Mucosa of descending colon (tissue), 3 donors: Measurements from ENCODE around the gene EGLN3. TPM values are rescaled to one million over a fixed set of nuclear protein-coding genes. Genes with fewer than 3 reads are reported as not detected.
"Not testable (repeated sequence)": the region's sequence is repeated elsewhere in the genome, so short reads cannot be mapped to it uniquely, and the experiment has no call there.

ENCODE experiments used
- ATAC-seq: fragments of 200-7000 bp; cut with Tn5 transposase; one replicate; pipeline ENCODE4 v1.9.1; 2020; ENCODE audit warnings: mild to moderate bottlenecking, moderate library complexity
- DNase-seq, 3 donors: peaks; one replicate each; pipeline ENCODE4 v3.0.0-alpha.2; 2020
- H3K36me3 ChIP-seq: fragments of 200-600 bp; one replicate; pipeline ENCODE4 v1.8.0; 2021; ENCODE audit warnings: low read depth, mild to moderate bottlenecking
- H3K4me1 ChIP-seq: fragments of 200-600 bp; one replicate; pipeline ENCODE4 v1.8.0; 2021; ENCODE audit warnings: low read depth, mild to moderate bottlenecking
- H3K4me3 ChIP-seq: fragments of 200-600 bp; one replicate; pipeline ENCODE4 v1.8.0; 2021; ENCODE audit warnings: mild to moderate bottlenecking
- H3K9me3 ChIP-seq: fragments of 200-600 bp; one replicate; pipeline ENCODE4 v1.8.0; 2021; ENCODE audit warnings: mild to moderate bottlenecking
- intact Hi-C, 2 donors: fragments of 100-400 bp; cut with DNase I in 1 of 2; cut with micrococcal nuclease in 1 of 2; formaldehyde crosslinking; loops; one replicate each; pipeline versions ENCODE4 v1.11.0 to v1.11.1; 2022; cut with DNase I, micrococcal nuclease
- total RNA-seq, 3 donors: library from RNA; stranded (reverse); fragmentation: NEBNext Ultra II Directional in 2 of 3; extraction: Animal tissue kit (Norgen Biotek cat#: 25700) in 2 of 3; gene quantifications; one replicate each; pipeline versions ENCODE4 v1.2.1 to v1.2.4, GENCODE V29; 2021 to 2023
- TF ChIP-seq, protein P1 (sequence below): fragments of 200-600 bp; IDR thresholded peaks from one replicate; pipeline ENCODE4 v1.8.0; 2022; ENCODE audit warnings: antibody characterized with exemption, mild to moderate bottlenecking
- donor health status: DM: no; HTN: no; CAD: no; lungs with moderate emphysema.
- donor health status: DM: no; HTN: no; CAD: no.
- donor health status: DM: no; HTN: yes; CAD: no.

The EGLN3 gene
- total RNA-seq, 3 donors from 2014 or later, result 50.8 to 140 (median 72.8) TPM

DNA sequence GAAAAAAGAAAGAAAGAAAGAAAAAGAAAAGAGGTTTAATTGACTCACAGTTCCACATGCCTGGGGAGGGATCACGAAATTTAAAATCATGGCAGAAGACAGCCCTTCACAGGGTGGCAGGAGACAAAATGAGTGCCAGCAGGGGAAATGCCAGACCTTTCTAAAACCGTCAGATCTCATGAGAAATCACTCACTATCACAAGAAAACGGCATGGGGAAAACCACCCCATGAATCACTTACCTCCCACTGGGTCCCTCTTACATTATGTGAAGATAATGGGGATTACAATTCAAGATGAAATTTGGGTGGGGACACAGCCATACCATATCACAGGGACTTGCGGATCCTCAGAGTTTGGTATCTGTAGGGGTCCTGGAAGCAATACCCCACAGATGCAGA lies 16.3 kb upstream of the EGLN3 start:
- intact Hi-C loops, result no loop called here
- DNase-seq (no peak), ATAC-seq (no peak)
- no peak overlapping the region for H3K4me3 ChIP-seq
- no peaks in the 10 kb centered on the region for H3K4me1 ChIP-seq
- H3K36me3 ChIP-seq, result no peaks in the 10 kb centered on the region
- H3K9me3 ChIP-seq, result no peaks in the 10 kb centered on the region
- TF ChIP-seq, protein P1, sequence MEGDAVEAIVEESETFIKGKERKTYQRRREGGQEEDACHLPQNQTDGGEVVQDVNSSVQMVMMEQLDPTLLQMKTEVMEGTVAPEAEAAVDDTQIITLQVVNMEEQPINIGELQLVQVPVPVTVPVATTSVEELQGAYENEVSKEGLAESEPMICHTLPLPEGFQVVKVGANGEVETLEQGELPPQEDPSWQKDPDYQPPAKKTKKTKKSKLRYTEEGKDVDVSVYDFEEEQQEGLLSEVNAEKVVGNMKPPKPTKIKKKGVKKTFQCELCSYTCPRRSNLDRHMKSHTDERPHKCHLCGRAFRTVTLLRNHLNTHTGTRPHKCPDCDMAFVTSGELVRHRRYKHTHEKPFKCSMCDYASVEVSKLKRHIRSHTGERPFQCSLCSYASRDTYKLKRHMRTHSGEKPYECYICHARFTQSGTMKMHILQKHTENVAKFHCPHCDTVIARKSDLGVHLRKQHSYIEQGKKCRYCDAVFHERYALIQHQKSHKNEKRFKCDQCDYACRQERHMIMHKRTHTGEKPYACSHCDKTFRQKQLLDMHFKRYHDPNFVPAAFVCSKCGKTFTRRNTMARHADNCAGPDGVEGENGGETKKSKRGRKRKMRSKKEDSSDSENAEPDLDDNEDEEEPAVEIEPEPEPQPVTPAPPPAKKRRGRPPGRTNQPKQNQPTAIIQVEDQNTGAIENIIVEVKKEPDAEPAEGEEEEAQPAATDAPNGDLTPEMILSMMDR, result no peak

GRCh38 chr14:33966276-33966675 lies 15.4 kb upstream of the EGLN3 start:
- no peaks in the 10 kb centered on the region for H3K36me3 ChIP-seq
- intact Hi-C loops, result no loop called here
- ATAC-seq (no peak), DNase-seq (no peak)
- H3K4me3 ChIP-seq, result no peak overlapping the region
- no peaks in the 10 kb centered on the region for H3K4me1 ChIP-seq
- H3K9me3 ChIP-seq, result no peaks in the 10 kb centered on the region
- TF ChIP-seq, protein P1, result no peak

DNA sequence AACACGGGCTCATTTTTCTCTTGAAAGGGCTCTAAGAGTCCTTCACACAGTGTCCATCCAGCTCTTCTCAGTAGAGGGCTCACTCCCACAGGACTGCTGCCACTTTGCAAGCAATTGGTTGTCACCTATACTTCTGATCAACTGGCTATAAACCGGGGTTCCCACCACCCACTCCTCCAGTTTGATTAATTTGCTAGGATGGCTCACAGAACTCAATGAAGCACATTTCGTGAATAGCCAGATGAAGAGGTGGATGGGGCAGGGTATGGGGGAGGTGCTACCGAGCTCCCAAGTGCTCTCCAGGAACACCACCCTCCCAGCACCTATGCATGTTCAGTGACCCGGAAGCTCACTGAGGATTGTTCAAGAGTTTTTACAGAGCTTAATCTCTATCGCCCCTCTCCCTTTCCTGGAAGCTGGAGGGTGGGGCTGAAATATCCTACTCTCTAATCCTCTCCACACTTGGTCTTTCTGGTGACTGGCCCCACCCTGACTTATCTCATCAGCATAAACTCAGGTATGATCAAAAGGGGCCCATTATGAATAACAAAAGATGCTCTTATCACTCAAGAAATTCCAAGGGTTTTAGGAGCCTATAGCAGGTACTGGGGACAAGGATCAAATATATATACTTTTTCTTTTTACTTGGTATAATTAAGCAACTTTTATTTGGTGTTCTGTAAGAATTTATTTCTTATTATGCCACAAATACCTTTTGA lies 13.9 kb upstream of the EGLN3 start:
- Histone ChIP-seq H3K9me3 (no peaks in the 10 kb centered on the region), H3K4me3 (no peak overlapping the region), H3K4me1 (no peaks in the 10 kb centered on the region), H3K36me3 (no peaks in the 10 kb centered on the region)
- ATAC-seq (peak; percentile 20), DNase-seq (no peak)
- TF ChIP-seq, protein P1, result no peak
- intact Hi-C loops, result no loop called here

GRCh38 chr14:33963892-33964291 lies 13.0 kb upstream of the EGLN3 start:
- no peaks in the 10 kb centered on the region for H3K4me1 ChIP-seq
- no peaks in the 10 kb centered on the region for H3K36me3 ChIP-seq
- TF ChIP-seq, protein P1, result no peak
- DNase-seq, result no peak
- ATAC-seq, result no peak
- H3K9me3 ChIP-seq, result no peaks in the 10 kb centered on the region
- intact Hi-C loops, result no loop called here
- H3K4me3 ChIP-seq, result no peak overlapping the region

GRCh38 chr14:33962466-33962865 lies 11.6 kb upstream of the EGLN3 start:
- H3K9me3 ChIP-seq, DNase-seq, H3K4me1 ChIP-seq, intact Hi-C loops, ATAC-seq, H3K36me3 ChIP-seq, H3K4me3 ChIP-seq: not testable (repeated sequence)

GRCh38 chr14:33962016-33962415 lies 11.1 kb upstream of the EGLN3 start:
- Histone ChIP-seq H3K4me1 (no peaks in the 10 kb centered on the region), H3K4me3 (no peak overlapping the region), H3K36me3 (no peaks in the 10 kb centered on the region), H3K9me3 (no peaks in the 10 kb centered on the region)
- DNase-seq, result no peak
- intact Hi-C loops, result no loop called here
- no peak for ATAC-seq
- TF ChIP-seq, protein P1, result no peak
